Sciatic nerve (tissue), 2 donors: ENCODE results near the gene DERL3. TPM values are rescaled to one million over a fixed set of nuclear protein-coding genes. Genes with fewer than 3 reads are reported as not detected.

Experiments used
- ATAC-seq: fragments of 200-7000 bp; cut with Tn5 transposase; one replicate; pipeline ENCODE4 v1.9.1; 2020; ENCODE audit warnings: mild to moderate bottlenecking, moderate library complexity
- DNase-seq: peaks from one replicate; pipeline ENCODE4 v3.0.0-alpha.2; 2020; ENCODE audit warnings: low spot score
- intact Hi-C: fragments of 100-400 bp; cut with DNase I; formaldehyde crosslinking; loops from one replicate; pipeline ENCODE4 v1.14.2; 2022
- total RNA-seq: library from RNA; stranded (reverse); fragmentation: NEBNext Ultra II Directional; extraction: Animal tissue kit (Norgen Biotek cat#: 25700); gene quantifications from one replicate; pipeline ENCODE4 v1.2.1, GENCODE V29; 2021
- donor health status: DM: no; HTN: no; CAD: no.
- donor health status: DM: no; HTN: no; CAD: no.

The DERL3 gene
- total RNA-seq, 1 donor from 2014 or later: 2.7 TPM

- ATAC-seq: no peak
- intact Hi-C loops: no loop called here
- DNase-seq: no peak
Measured at GRCh38 chr22:23820748-23821211, 18.0 kb downstream of the DERL3 start.

- DNase-seq (no peak), ATAC-seq (no peak)
- intact Hi-C loops: no loop called here
Measured at GRCh38 chr22:23818541-23818940, 20.3 kb downstream of the DERL3 start.

DNA sequence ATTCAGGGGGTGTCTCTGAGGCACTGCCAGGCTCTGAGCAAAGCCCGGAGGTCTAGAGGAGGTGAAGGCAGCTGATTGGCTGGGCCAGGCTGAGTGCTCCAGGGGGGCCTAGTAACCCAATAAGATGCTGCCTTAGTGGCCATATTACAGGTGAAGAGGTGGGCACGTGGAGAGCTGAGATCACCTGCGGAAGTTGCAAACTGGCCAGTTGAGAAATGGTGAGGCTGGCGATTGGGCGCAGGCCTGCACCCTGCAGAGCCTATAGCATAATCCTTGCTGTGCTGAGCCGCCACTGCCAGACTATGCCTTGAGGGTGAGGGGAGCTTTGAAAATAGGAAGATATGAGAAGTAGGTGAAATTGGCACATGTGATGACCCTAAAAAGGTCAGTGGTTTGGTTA, 21.7 kb downstream of the DERL3 start:
- no peak for DNase-seq
- intact Hi-C loops: no loop called here
- no peak for ATAC-seq

DNA sequence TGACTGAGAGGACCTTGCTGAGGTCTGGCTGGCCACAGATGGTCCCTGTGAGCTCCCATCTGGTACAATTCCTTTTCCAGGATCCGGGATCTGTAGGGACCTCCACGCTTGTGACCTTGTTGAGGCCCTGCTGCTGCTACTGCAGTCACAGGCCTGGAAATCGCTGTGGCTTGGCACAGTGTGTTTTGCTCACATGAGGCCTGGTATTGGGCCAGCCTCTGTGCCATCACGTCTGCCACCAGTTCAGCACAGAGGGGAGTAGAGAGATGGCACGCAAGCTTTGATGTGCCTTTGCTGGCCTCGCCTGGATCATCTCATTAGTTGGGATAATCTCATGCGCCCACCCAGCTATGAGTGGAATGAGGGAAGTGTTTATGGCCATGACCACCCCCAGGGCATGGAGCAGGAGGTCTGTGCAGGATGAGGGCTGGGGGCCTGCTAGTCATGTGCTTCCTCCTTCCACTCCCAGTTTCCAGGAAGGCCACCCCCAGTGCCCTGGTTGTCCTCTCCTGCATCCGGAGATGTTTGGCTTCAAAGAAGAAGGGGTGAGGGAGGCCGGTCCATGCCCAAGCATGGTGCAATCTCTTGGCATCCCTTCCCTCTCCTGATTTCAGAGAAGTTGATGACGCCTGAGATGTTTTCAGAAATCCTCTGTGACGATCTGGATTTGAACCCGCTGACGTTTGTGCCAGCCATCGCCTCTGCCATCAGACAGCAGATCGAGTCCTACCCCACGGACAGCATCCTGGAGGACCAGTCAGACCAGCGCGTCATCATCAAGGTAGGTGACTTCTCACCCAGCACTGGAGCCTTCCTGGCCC, 22.4 kb downstream of the DERL3 start:
- no peak for DNase-seq
- no peak for ATAC-seq
- intact Hi-C loops: no loop called here

DNA sequence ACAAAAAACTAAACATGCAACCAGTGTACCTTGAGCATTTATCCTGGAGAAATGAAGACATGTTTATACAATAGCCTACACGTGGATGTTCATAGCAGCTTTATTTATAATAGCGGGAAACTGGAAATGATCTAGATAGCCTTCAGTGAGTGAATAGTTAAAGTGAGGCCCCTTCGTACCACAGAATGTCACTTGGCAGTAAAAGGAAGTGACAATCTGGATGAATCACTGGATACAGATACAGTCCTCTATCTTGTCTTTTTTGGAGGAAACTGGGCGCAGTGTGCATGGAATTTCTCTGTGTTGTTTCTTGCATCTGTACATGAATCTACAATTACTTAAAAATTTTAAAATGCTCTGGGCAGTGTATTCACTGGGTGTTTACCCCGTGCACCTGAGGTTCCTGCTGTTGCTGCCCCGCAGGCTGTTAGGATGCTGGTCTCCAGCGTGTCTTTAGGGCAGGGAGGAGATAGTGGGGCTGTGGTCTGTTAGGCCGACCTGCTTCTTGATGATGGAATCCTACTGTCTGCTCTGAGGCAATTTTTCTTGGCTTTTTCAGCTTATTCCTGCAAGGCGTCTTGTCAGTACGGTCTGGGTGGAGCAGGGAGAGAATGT, 23.2 kb downstream of the DERL3 start:
- DNase-seq (no peak), ATAC-seq (no peak)
- intact Hi-C loops: no loop called here

- ATAC-seq: no peak
- no peak for DNase-seq
- intact Hi-C loops: no loop called here
Measured at GRCh38 chr22:23812378-23812777, 26.4 kb downstream of the DERL3 start.

DNA sequence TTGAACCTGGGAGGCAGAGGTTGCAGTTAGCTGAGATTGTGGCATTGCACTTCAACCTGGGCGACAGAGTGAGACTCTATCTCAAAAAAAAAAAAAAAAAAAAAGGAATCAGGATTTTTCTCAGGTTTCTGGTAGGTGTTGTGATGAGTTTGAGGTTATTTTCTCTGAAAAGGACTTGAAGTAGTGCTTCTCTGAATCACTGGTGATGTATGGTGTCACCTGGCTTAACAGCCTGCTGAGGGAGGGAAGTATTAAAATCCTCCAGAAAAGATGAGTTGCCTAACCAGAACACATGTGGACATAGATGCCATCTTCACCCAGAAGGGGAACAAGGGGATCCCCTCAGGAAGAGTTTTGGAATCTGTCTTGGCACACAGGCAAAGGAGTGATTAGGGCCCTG, 32.0 kb downstream of the DERL3 start:
- no peak for DNase-seq
- intact Hi-C loops: no loop called here

DNA sequence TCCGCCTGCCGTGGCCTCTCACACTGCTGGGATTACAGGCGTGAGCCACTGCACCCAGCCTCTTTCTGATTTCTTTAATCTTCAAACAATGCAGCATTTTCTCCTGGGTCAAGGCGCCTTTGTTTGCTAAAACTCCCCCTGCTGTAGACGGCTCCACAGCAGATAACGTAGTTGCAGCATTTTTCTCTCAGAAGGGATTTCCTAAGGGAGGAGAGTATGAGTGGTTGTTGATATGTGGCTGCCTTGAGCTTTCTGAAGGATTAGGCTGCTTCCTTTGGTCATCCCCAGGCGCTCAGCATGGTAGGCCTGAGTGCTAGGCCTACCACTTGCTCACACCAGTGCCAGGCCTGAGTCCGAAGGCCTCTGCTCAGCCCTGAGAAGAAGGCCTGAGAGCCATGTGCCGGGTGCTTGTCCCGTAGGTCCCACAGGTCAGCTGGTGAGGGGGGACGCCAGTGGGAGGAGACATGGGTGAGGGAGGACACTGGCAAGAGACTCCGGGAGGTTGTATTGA, 34.0 kb downstream of the DERL3 start:
- ATAC-seq (no peak), DNase-seq (no peak)
- intact Hi-C loops: no loop called here

More for the DNA sequence above, 32.0 kb downstream of the DERL3 start:
- no peak for ATAC-seq

DNA sequence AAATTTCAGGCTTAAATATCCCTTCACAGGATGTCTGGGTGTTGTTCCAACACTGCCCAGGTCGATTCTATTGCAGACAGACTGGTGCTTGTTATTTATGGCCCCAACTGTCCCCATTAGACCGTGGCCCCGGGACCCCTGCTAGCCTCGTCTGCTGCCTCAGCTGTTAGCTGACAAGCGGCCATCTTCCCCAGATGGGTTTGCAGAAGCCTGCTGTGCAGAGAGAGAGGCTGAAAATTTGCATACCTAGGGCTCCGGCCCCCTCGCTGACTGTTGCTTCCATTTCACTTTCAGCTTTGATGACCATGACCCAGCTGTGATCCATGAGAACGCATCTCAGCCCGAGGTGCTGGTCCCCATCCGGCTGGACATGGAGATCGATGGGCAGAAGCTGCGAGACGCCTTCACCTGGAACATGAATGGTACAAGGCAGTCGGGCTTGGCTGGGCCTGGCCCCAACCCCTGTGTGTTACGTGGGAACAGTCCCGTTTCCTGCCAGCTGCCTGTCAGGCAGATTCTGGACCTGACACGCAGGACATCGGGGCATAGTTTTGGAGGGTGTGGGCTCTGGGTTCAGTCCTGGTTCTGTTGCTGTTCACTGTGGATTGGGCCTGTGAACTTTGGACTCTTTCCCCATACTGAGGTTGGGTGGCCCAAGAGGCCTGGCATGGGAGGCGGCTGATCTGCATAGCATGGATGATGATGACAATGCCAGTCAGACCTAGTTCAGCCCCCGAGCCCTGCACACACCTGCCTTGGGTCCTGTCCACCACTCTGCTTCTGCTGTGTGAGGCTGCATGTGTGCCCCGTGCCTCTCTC, 35.6 kb downstream of the DERL3 start:
- ATAC-seq: no peak
- no peak for DNase-seq
- intact Hi-C loops: no loop called here

- intact Hi-C loops: no loop called here
- DNase-seq (no peak), ATAC-seq (no peak)
Measured at GRCh38 chr22:23801886-23802377, 36.9 kb downstream of the DERL3 start.

DNA sequence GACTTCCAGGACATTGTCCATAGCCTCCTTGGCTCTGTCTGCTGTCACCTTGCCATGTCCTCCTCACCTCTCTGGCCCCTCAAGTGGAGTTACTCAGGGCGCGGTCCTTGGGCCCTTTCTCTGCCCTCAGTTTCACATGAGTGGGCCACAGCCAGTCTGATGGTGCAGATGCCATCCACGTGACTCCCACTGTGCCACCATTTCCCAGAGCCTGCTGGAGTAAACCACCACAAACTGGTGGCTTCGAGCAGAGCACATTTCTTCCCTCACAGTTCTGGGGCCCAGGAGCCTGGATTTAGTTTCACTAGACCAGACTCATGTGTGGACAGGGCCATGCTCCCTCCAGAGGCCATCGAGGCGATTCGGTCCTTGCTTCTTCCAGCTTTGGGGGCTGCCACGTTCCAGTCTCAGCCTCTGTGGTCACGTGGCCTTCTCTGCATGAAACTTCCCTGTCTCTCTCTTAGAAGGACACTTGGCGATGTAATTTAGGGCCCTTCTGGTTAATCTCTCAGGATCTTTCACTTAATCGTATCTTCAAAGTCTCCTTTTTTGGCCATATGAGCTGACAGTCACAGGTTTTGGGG, 37.5 kb downstream of the DERL3 start:
- ATAC-seq (no peak), DNase-seq (no peak)
- intact Hi-C loops: no loop called here

- no peak for ATAC-seq
- DNase-seq: no peak
- intact Hi-C loops: no loop called here
Measured at GRCh38 chr22:23800297-23801237, 38.2 kb downstream of the DERL3 start.

DNA sequence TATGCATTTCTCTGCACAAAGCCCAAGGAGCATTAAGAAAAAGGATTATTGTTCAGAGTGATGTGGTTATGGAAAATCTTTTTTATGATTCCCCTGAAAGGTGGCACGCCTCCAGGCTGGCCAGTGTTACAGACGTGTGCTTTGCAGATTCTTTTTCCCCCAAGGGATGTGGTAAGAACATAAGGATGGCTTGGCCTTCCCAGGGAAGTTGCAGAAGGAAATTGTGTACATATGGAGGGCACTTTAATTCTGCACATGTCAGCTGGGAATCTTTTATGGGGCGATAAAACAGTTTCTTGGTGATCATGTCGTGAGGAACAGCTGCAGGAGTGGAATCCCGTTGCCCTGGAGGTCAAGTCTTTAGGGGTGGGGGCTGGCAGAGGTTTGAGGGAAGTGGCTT, 42.3 kb downstream of the DERL3 start:
- peak; percentile 68 for ATAC-seq
- no peak for DNase-seq
- intact Hi-C loops: no loop called here

- no peak for DNase-seq
- intact Hi-C loops: no loop called here
- no peak for ATAC-seq
Measured at GRCh38 chr22:23793326-23793725, 45.5 kb downstream of the DERL3 start.

GRCh38 chr22:23791738-23792645, 46.8 kb downstream of the DERL3 start:
- ATAC-seq: peak; percentile 41
- no peak for DNase-seq
- intact Hi-C loops: no loop called here

DNA sequence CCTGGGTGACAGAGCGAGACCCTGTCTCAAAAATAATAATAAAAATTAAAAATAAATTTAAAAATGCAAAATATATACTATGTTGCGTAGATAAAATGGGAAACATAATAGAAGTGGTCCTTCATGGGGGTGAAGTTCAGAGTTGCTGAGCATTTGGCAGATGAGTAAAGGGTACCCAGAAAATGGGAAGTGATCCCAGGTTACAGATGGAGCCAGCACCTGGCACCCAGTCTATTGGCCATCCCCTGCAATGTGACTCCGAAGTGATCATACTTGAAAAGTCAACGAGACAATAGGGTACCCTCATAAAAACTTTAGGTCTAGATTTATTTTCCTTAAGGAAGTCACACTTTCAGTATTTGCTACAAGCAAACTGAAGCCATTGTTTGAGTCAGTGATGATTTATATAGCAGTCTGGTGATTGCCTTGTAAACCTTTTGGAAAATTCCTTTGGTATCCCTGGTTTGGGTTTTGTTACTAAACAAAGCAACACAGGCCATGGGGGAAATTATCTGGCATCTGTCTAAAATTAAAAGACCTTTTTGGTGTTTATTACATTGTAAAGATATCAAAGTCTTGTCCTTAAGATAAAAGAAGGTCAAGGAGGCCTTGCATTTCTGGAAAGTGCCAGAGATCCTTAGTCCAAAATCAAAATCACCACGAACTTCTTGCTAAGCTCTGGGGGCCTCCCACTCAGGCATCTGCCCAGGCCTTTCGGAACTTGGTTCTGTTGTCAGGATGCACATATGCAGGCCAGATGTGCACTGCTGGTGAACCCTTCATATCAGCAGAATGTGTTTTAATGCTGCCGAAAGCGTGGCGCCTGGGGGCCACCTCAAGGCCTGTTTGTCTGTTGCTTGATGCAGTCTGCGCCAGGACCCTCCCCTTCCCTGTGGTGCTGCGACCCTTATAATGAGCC, 47.7 kb downstream of the DERL3 start:
- no peak for DNase-seq
- intact Hi-C loops: no loop called here
- ATAC-seq: peak; percentile 71
